Naive B cell (primary cell): ENCODE results near the gene HOXA6. TPM values are rescaled to one million over a fixed set of nuclear protein-coding genes. Genes with fewer than 3 reads are reported as not detected.

Experiments
- ATAC-seq, 2 donors: fragments of 150-1000 bp; cut with Tn5 transposase; 2 replicates each; pipeline ENCODE4 v1.10.0; 2021; ENCODE audit warnings: low read depth in 2 of 2, mild to moderate bottlenecking in 2 of 2, moderate library complexity in 2 of 2
- DNase-seq: peaks from one replicate; pipeline ENCODE4 v3.0.0; 2022
- H3K27ac Mint-ChIP-seq, 6 donors: one replicate each; pipeline ENCODE4 v1.8.0; 2020 to 2022; ENCODE audit warnings: mild to moderate bottlenecking in 6 of 6, mixed read lengths in 6 of 6, moderate library complexity in 5 of 6, inconsistent platforms in 2 of 6
- H3K27me3 Mint-ChIP-seq, 3 donors: one replicate each; pipeline ENCODE4 v1.8.0; 2021 to 2022; ENCODE audit warnings: mixed read lengths in 3 of 3, mild to moderate bottlenecking in 1 of 3
- H3K36me3 Mint-ChIP-seq, 2 donors: one replicate each; pipeline ENCODE4 v1.8.0; 2020 to 2022; ENCODE audit warnings: mixed read lengths in 2 of 2, inconsistent platforms in 1 of 2, mild to moderate bottlenecking in 1 of 2
- H3K4me1 Mint-ChIP-seq, 3 donors: one replicate each; pipeline ENCODE4 v1.8.0; 2020 to 2022; ENCODE audit warnings: mixed read lengths in 3 of 3, inconsistent platforms in 1 of 3, mild to moderate bottlenecking in 1 of 3, moderate library complexity in 1 of 3
- H3K4me3 Mint-ChIP-seq, 8 donors: one replicate each; pipeline ENCODE4 v1.8.0; 2020 to 2022; ENCODE audit warnings: mild to moderate bottlenecking in 8 of 8, mixed read lengths in 8 of 8, moderate library complexity in 8 of 8, inconsistent platforms in 2 of 8
- H3K9me3 Mint-ChIP-seq, 7 donors: one replicate each; pipeline ENCODE4 v1.8.0; 2020 to 2022; ENCODE audit warnings: mixed read lengths in 7 of 7, mild to moderate bottlenecking in 5 of 7, inconsistent platforms in 2 of 7, moderate library complexity in 1 of 7
- polyA plus RNA-seq, 6 donors: library from polyadenylated mRNA; unstranded; fragments of 300-500 nt; fragmentation: Illumina TruSeq; gene quantifications; one replicate each; pipeline ENCODE4 v1.2.3, GENCODE V29; 2021; ENCODE audit warnings: low read depth in 6 of 6

The HOXA6 gene
- polyA plus RNA-seq, 6 donors from 2014 or later: not detected

DNA sequence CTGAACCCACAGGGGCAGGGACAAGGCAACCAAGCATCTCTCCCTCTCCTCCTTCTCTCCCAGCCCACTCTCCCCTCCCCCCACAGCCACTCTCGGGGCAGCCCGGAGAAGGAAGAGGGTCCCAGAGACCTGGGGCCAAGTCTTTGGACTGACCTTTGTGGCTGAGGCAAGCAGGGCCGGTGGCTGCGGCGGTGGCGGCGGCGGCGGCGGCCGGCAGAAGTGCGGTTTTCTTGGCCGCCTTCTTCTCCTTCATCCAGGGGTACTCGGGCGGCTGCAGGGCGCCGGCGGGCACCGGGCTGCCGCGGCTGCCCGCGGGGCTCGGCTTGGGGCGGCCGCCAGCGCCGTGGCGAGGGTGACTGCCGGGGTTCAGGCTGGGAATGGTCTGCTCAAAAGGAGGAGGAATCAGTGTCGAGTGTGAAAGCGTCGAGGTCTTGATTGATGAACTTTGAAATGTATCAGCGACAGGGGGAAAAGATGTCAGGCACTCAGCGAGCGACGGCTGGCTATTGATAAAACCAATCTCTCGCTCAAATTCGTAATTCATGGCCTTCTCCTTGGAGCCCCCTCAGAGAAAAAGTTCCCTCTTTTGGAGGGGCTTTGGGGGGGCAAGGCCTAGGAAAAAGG, 45.5 kb downstream of the HOXA6 start:
- no peak for ATAC-seq
- H3K27ac Mint-ChIP-seq: peak overlapping the region in 3 of 6 donors; percentile 72 to 81 (median 78)

GRCh38 chr7:27101171-27101956, 46.2 kb downstream of the HOXA6 start:
- Mint-ChIP-seq H3K9me3 (peaks cover 0 to 3% (median 0%) of the 10 kb centered on the region in 7 donors), H3K27me3 (peaks cover 79 to 94% (median 85%) of the 10 kb centered on the region in 3 donors), H3K36me3 (peaks cover 20 to 43% of the 10 kb centered on the region in 2 donors), H3K4me1 (peaks cover 35 to 50% (median 37%) of the 10 kb centered on the region in 3 donors), H3K4me3 (peak overlapping the region in 6 of 8 donors; percentile 20 to 68 (median 33)), H3K27ac (peak overlapping the region in 2 of 6 donors; percentile 72 to 78)
- ATAC-seq (no peak), DNase-seq (no peak)

More for the DNA sequence above, 45.5 kb downstream of the HOXA6 start:
- DNase-seq: no peak
- Mint-ChIP-seq H3K4me3 (peak overlapping the region; percentile 21 to 81 (median 71)), H3K27me3 (peaks cover 77 to 90% (median 83%) of the 10 kb centered on the region in 3 donors), H3K9me3 (peaks cover 0 to 3% (median 0%) of the 10 kb centered on the region in 7 donors), H3K4me1 (peaks cover 33 to 46% (median 35%) of the 10 kb centered on the region in 3 donors), H3K36me3 (peaks cover 20 to 43% of the 10 kb centered on the region in 2 donors)

DNA sequence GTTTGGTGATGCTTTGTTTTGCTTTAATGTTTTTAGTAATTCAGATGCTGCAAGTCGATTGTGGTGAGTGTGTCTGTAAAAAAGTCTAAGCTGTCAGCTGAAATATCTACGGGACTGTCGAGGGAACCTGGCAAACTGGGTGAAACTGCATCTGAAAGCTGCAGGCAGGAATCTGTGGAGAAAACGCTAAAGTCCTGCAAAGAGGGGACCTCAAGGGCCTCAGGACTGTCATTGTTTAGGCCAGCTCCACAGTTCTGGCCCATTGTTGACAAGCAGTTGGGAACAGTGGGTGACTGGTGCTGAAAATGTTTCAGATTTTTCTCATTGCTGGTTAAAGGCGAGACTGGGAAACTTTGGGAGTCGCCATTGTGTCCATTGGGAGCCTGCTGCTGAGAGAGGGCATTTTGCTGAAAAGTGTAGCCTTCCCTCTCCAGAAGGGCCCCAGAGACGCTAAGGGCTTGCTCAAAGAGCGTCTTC, 46.8 kb downstream of the HOXA6 start:
- peak overlapping the region in 1 of 8 donors; percentile 5 for H3K4me3 Mint-ChIP-seq

GRCh38 chr7:27099453-27100370, 47.9 kb downstream of the HOXA6 start:
- Mint-ChIP-seq H3K27ac (no peak overlapping the region), H3K36me3 (peaks cover 20 to 43% of the 10 kb centered on the region in 2 donors), H3K27me3 (peaks cover 75 to 93% (median 84%) of the 10 kb centered on the region in 3 donors), H3K4me1 (peaks cover 43 to 64% (median 47%) of the 10 kb centered on the region in 3 donors), H3K9me3 (peaks cover 0 to 3% (median 0%) of the 10 kb centered on the region in 7 donors), H3K4me3 (peak overlapping the region in 3 of 8 donors; percentile 12 to 37 (median 13))
- DNase-seq (no peak), ATAC-seq (no peak)

More for the DNA sequence above, 46.8 kb downstream of the HOXA6 start:
- Mint-ChIP-seq H3K4me1 (peaks cover 35 to 54% (median 38%) of the 10 kb centered on the region in 3 donors), H3K9me3 (peaks cover 0 to 3% (median 0%) of the 10 kb centered on the region in 7 donors), H3K27me3 (peaks cover 74 to 92% (median 85%) of the 10 kb centered on the region in 3 donors), H3K27ac (no peak overlapping the region), H3K36me3 (peaks cover 20 to 43% of the 10 kb centered on the region in 2 donors)
- DNase-seq (no peak), ATAC-seq (no peak)

GRCh38 chr7:27098578-27099451, 48.8 kb downstream of the HOXA6 start:
- Mint-ChIP-seq H3K27ac (peak overlapping the region in 2 of 6 donors; percentile 30 to 33), H3K36me3 (peaks cover 20 to 40% of the 10 kb centered on the region in 2 donors), H3K27me3 (peaks cover 75 to 93% (median 84%) of the 10 kb centered on the region in 3 donors), H3K4me3 (peak overlapping the region in 7 of 8 donors; percentile 10 to 83 (median 49)), H3K4me1 (peaks cover 43 to 63% (median 51%) of the 10 kb centered on the region in 3 donors), H3K9me3 (peaks cover 0 to 3% (median 0%) of the 10 kb centered on the region in 7 donors)
- DNase-seq: no peak
- ATAC-seq: no peak

DNA sequence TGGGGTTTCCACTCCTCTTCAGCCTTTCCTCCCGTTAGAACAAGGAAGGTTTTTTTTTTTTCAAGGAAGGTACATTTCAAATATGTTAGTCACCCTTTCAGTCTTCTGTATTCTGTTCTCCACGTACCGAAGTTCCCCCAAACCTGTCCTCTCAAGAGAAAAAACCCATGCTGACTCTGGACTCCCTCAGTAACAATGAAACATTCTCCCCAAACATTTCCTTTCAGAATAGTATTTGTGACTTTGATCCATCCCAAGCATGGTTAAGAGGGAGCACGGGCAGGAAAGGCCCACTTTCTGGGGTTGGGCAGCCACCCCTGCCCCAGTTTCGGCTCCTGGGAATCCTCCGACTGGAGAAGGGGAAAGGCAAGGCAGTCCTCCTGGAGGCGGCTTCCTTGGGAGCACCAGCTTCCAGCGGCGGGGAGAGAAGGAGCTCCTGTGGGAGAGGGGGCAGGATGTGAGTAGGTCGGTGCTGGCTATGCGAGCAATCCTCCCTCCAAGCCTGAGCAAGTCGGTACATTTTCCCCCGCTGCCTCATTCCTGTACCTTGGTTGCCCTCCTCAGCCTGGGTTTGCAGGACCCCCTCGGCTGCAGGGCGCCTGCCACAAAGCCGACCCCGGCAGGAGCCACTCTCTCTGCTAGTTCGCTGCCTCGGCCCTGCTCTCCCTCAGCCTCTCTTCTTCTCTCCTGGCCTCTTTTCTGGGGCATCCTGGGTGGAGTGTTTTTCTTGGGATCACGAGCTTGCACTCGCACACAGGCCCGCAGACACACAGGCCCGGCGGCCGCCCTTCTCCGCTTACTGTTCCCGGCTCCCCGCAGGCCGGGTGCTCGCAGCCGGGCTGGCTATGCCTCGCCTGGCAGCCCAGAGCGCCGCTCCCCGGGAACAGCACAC, 49.6 kb downstream of the HOXA6 start:
- ATAC-seq: no peak
- Mint-ChIP-seq H3K27me3 (peaks cover 73 to 93% (median 82%) of the 10 kb centered on the region in 3 donors), H3K4me1 (peaks cover 40 to 55% (median 47%) of the 10 kb centered on the region in 3 donors), H3K27ac (peak overlapping the region in 4 of 6 donors; percentile 16 to 95 (median 84)), H3K9me3 (peaks cover 0 to 3% (median 0%) of the 10 kb centered on the region in 7 donors), H3K36me3 (peaks cover 20 to 32% of the 10 kb centered on the region in 2 donors), H3K4me3 (peak overlapping the region in 7 of 8 donors; percentile 83 to 96 (median 87))
- DNase-seq: no peak

DNA sequence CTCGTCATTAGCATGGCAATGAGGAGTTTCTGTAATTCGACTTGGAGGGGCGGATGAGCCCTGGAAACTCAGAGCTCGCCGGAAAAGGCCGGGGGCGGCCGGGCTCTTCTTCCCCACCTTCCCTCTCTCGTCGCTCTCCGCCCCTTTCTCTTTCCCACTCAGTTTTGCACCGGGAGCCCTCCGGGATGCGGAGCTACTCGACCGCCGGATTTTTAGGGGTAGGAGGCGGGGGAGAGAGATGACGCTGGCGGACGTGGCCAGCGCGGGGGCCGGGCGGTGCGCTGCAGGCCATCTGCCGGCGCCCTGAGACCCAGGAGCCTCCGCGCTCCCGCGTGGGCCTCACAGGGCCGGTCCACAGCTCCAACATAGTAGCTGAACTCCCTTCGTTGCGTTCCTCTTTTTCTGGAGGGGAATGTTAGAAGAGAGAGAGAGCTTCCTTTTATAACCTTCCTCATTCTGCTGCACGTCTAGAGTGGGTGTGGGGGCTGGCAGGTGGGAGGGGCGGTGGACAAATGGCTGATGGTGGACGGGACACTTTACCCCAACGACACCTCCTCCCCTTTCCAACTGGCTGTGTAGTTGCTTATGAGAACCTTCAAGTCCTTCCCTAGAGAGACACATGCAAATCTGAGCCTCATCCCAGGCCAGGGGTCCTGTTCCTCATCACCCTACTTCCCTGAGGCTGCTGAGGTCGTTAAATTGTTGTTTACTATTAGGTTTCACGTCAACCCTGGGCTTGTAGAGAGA, 50.6 kb downstream of the HOXA6 start:
- Mint-ChIP-seq H3K4me3 (peak overlapping the region; percentile 83 to 96 (median 90)), H3K4me1 (peaks cover 30 to 47% (median 39%) of the 10 kb centered on the region in 3 donors), H3K27me3 (peaks cover 73 to 93% (median 82%) of the 10 kb centered on the region in 3 donors), H3K36me3 (peaks cover 20 to 28% of the 10 kb centered on the region in 2 donors), H3K27ac (peak overlapping the region in 2 of 6 donors; percentile 75 to 92), H3K9me3 (peaks cover 0 to 3% (median 0%) of the 10 kb centered on the region in 7 donors)
- peak; percentile 21 for DNase-seq
- peak in 1 of 2 donors; percentile 6 for ATAC-seq

GRCh38 chr7:27095897-27096767, 51.4 kb downstream of the HOXA6 start, which contains the start of gene HOXA1:
Gene HOXA1, minus strand, starts transcription at chr7:27096000. Its CDS starts 88 bp downstream, at chr7:27095912.
- ATAC-seq: peak; percentile 83 to 85

More at GRCh38 chr7:27095897-27096767, 51.4 kb downstream of the HOXA6 start, which contains the start of gene HOXA1:
- Mint-ChIP-seq H3K27ac (peak within 1 kb of the TSS in 4 of 6 donors; percentile 61 to 75 (median 70)), H3K36me3 (peaks cover 16 to 20% of the 10 kb centered on the region in 2 donors), H3K4me1 (peaks cover 26 to 47% (median 34%) of the 10 kb centered on the region in 3 donors), H3K4me3 (peak within 1 kb of the TSS; percentile 83 to 96 (median 90)), H3K27me3 (peaks cover 73 to 93% (median 82%) of the 10 kb centered on the region in 3 donors), H3K9me3 (peaks cover 0 to 3% (median 0%) of the 10 kb centered on the region in 7 donors)
- DNase-seq: peak; percentile 65
